Medulla oblongata (tissue), 1 donor: ENCODE measurements around the gene SAMD4A.

Experiments used
- DNase-seq: peaks from one replicate; pipeline ENCODE4 v3.0.0-alpha.2; 2015; ENCODE audit errors: extremely low spot score

Gene SAMD4A

DNA sequence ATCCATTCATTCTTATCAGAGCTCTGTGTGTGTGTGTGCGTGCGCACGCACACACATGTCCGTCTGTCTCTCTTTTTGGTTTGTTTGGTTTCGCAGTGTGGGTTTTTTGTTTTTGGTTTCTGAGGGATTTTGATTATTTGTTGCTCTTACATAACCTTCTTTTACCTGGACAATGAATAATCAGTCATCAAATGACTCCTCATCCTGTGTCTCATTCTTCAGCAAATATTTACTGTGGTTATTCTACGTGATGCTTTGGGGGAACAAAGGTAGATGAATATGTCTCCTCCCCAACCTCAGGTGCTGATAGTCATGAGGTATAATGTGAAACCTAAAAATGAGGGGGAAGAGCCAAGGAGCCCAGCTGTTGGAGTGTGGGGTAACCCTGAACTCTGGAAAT lies 92.4 kb downstream of the SAMD4A start:
- DNase-seq, result no peak

DNA sequence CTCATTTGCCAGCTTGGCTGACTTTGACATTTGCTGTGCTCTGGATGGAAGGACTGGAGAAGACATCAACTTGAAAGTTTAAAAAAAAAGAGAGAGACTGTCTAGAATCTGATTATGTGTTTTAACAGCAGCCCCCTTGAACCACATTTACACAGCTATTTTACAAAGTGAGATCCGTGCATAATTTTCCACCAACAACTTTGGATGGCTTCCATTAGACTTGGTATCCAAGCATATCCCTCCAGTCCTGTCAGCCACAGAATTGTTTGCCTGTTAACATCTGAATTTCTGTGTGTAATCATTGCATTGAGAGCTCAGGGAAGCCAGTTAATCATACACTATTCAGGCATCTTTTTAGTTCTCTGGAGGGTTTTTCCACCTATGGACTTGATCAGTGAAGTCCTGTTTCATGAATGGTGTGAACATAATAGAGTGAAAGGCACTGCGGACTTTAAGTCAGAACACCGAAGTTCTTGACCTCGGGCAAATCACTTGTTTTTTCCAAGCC lies 93.7 kb downstream of the SAMD4A start:
- DNase-seq, result no peak

DNA sequence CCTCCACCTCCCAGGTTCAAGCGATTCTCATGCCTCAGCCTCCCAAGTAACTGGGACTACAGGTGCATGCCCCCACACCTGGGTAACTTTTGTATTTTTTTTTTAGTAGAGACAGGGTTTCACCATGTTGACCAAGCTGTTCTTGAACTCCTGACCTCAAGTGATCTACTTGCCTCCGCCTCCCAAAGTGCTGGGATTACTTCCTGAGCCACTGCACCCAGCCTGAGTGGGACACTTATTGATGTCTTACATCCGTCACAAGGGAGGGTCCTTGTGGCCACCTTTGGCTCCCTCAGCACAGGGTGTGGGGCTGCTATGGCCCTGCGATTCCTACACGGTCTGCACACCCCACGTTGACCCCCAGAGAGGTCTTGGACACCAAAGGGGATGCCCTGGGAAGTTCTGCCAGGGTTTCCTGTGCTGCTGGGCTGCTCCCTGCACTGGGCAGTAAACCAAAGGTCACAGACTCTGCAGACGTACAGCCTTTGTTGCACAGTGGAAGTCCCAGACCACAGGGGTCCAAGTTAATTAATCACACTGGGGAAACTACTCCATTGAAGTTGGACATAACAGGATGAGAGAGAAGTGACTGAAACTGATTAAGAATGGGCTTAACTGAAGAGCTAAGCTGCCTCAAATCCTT lies 95.7 kb downstream of the SAMD4A start:
- DNase-seq, result no peak

DNA sequence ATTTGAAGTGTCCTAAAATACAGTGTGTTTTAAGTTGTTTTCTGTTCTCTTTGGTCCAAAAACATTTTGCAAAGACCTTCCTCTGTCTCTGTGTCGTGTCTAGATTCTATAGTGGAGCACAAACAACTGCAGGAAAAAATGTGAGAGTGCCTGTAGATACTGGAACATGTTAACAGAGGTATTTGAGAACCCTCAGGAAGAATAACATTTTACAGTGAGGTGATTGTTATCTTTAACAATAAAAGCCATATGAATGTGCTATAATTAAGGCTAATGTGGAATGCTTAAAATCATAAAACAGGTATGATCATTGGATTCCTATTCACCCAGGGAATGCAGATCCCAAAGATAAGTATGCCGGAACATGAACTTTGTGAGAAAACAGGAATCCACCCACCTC lies 98.0 kb downstream of the SAMD4A start:
- no peak for DNase-seq

DNA sequence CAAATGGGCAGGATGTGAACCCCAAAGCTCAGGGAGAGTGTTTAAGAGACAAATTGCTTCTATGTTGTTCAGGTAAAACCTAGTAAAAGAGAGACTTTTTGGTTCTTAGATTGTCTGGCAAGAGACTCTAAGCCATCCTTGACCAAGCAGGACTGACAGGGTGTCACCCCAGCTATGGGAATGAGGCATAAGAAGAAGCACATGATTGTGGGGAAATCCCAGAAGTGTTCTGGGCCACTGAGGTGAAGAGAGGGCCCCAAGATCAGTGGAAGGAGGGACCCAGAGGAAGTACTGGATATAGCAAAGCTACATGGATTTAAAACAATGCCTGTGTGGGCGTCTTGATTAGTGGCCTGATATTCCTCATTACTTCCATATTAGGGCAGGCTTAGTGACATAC lies 99.0 kb downstream of the SAMD4A start:
- DNase-seq, result no peak

DNA sequence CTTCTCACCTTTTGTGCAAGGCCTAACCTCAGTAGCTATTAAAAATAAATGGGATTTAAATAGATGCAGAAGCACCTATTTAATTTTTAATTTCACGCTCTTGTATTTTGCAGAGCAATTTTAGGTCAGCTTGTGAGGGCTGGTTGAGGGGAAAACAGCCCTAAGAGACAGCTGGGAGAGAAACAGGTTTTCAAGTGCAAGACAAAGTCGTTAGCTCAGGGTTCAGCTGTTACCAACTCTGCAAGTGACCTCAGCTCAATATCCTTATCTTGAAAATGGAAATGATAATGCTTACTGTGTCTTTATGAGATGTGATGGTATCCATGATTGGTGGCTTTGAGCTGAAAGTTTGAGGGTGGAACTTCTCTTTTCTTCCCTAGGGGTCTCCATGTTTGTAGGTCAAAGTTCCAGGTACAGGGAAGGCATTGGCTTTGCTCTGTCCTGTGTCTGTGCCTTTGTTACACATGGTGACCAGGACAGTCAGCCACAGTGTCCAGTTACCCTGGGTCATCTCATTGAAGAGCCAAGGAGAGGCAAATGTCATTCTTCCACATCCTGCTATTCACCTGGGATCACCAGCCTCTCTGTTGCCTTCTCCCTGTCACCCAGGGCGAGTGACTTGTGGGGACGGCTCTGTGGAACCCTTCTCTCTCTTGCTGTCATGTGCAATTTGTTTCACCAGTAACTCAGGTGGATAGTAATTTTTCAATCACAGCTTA lies 100.3 kb downstream of the SAMD4A start:
- no peak for DNase-seq

DNA sequence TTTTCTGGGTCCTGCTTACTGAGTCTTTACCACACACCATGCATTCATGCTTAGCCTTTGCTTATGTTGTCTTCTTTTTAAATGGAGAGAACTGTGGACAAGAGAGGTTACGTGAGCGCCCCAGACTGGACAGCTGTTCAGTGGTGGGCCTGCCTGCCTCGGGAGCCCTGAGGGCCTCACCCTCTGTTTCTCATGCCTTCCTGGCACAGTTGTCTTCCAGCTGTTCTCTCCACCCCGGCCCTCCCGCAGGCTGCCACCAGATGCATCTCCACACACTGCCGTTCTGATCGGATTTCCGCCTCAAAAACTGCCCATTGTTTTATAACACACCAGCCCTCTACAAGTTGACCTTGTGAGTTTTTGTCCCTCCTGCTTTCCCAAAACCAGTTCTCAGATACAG lies 100.8 kb downstream of the SAMD4A start:
- no peak for DNase-seq

DNA sequence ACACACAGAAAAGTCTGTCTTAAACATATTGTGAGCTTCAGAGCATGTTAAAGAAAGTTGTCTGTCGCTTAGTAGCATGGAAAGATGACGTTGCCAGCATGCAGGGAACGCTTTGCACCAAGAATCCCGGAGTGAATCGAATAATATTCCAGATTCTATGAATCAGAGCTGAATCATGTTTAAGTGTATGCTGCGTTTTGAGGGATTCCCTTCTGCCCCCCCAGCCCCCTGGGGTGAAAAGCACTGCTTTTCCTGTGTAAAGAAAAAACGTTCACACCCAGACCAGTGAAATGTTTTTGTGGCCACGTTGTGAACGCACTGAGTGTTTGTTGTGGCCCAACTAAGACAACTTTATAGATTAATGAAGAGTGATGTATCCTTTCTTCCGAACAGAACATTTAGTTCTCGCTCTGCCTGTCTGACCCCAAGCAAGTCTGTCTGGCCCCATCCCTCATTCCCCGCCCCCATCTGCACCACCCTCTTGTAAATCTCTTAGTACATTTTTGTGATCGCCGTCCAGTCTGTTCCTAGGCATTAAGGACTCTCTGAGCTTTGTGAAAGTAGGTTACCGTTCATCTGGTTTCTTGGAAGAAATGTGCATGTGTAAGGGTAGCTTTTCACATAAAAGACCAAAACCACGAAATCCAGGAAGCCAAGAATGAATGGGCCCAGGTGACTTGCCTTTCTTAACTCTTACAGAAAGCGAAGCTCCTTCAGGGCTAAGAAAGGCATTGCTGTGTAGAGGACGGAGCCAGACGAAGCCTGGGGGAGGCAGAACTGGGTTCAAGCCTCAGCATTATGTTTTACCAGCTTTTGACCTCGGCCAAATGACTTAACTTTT lies 103.0 kb downstream of the SAMD4A start:
- no peak for DNase-seq

DNA sequence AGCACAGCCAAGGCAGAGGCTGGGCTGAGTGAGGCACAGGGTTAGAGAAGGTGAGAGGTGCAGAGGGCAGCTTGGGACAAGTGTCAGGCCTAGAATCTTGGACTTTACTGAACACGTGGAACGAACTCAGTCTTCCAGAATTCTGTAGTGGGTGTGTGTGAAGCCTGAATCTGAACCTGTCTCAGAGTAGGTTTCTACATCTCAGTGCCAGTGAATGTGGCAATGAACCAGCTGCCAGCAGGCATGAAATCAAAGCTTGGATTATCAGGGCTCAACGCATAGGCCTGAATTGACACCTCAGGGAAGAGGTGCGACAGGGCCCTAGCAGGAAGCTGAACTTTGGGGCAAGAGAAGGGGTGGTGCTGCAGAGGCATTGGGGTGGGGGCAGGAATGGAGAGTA lies 104.6 kb downstream of the SAMD4A start:
- DNase-seq, result no peak

DNA sequence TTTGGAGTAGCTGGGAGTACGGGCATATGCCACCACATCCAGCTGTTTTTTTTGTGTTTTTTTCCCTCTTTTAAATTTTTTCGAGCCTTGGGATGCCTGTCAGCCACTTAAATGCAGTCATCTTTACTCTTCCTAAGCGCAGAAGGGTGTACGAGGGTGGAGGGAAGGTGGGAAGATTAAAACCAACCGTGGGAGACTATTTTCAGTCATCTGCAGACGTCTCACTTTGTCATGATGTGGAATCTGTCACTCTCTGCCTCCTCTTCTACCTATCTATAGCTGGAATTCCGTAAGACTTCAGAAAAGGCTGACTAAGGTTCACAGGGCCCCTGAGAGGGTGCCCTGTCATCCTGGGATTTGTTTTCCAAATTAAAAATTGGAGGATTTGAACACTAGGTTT lies 105.3 kb downstream of the SAMD4A start:
- no peak for DNase-seq

DNA sequence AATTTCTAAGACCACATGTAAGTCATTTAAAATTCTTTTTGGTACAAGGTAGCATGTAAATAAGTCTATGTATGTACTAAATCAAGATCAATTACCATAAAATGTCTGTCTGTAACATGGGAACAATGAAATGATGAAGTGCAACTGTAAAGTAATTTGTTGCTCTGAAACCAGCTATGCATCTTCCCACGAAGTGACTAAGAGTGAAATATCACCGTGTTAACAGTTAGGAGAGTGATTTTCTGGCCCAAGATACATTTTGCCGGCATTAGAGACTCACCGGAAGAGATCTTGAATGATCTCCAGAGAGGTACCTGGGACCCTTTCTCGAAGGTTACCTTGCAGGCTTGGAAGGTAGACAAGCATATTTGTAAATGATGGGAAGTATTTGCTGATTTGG lies 105.8 kb downstream of the SAMD4A start:
- no peak for DNase-seq

DNA sequence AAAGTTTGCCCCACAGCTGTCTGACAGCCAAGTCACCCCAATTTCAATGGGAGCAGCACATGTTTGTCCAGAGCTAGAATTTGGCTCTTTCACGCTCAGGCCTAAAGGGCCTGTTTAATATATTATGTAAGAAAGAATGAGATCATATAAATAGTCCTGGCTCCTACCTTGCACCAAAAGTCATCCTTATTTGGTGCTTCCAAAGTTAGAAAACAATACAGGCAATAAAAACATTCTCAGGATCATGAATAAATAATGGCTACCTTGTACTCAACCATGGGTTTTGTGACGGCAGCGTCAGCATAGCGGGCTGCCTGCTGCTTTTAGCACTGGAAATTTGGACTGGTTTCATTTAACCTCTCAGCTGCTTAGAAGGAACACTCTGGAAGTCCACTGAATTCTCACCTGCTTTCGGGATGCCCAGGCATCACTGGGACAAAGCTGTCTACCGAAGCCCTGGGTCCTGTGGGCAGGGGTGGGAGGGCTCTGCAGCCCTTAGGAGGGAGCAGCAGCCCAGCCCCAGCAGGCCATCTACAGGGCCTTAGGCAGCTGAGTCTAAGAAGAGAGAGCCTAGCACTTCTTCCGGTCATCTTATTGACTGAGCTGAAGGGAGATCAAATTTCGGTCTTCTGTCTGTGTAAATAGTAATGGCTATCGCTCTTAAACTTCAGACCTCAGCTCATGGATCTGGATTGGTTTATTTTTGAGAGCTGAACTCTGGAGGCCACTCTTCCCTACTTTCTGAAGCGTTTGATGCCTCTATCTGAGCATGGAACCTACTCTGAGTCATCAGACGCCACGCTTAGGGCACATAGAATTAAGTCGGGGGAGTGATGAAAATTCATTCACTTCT lies 106.5 kb downstream of the SAMD4A start:
- no peak for DNase-seq

DNA sequence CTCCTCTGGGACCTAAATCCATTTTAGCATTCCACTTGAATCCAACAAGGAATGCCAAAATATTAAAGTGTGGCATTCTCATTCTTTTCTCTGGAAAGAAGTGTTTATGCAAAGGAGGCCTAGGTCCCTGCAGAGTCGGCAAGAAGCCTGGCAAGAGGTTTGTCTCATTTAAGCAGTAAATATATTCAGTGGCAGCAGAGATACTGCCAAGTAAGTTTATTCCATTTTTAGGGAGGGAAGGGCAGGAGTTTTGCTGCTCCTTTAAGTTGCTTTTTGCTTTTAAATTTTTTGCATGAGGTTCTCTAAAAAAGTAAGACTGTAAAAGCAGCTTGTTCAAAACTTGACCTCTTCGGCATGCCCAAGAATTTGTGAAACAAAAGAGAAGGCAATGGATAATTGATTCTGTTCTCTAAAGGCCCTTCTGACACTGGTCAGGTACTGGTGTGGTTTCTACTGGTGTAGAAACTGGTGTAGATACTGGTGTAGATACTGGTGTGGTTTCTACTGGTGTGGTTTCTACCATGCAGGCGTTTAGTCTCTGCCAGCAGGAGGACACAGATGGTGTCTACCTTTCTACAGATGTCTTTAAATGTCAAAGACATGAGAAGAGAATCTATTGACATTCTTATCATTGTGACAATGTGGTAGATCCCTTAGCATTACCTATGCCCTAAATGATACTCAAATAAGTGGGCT lies 107.3 kb downstream of the SAMD4A start:
- DNase-seq, result no peak

DNA sequence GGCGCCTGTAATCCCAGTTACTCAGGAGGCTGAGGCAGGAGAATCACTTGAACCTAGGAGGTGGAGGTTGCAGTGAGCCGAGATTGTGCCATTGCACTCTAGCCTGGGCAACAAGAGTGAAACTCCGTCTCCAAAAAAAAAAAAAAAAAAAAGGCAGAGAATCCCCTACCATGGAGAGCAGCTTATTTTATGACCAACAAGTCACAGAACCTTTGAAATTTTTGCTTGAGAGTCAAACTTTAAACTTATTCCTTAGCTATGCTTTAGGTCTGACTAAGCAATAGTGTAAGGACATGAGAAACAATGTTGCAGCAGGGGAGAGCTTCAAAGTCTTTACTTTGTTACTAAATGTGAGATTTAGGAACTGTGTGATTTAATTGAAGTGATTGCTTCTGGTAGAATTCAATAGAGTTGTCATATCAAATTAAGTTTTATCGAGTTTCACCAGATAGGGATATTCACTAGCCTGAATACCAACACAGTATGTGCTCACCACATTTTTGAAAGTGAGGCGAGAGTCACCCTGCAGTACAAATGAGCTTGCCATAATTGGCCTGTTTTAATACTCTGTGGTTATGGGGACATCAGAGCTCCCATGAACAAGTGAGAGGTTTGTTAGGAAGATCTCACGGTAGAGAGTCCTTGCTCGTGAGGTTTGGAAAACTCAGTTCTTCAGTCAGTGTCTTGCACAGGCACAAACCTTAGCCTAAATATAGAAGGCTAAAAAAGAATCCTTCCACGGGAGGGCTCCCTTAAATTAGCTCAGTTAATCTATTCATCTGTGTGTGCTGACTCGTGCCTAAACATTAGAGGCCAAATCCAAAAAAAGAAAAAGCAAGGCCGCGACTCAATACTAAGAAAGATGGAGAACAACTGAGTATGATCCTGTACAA lies 108.6 kb downstream of the SAMD4A start:
- DNase-seq, result no peak

DNA sequence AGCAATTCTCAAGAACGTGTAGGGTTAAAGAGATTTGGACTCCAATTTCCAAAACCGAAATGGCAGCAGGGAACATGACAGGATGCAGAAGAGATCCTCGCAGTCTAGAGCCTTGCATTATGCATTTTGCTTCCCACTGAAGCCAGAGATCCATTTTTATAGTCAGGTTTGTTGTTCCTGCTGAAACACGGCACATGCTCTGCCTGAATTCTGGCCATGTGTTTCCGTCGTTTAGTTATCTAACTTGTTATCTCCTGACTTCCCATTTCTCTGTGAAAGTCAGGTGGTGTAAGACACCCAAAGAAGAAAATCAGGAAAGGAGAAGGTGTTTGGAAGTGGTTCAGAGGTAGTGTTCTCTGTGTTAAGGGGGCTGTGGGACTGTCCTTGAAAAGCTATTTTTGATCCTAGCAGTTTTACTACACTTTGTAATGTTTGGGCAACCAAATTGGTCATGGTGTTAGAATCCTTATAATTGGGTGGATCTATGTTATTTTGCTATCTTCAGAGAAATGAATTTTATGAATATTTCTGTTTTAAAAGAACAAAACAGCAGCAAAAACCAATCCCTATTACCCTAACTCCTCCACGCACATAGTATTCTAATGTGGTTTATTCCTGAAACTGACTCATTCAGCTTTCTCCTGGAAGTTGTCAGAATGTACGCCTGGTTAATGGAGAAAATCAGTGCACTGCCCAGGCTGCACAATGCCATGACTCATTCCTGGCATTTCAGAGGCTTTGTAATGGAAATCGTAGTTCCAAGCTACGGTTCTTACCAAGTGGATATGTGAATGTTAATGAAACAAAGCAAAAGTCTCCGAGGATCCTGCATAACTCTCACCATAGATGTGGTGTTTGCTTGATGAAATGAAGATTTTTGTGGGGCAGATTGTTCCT lies 110.1 kb downstream of the SAMD4A start:
- DNase-seq, result peak; percentile 88

DNA sequence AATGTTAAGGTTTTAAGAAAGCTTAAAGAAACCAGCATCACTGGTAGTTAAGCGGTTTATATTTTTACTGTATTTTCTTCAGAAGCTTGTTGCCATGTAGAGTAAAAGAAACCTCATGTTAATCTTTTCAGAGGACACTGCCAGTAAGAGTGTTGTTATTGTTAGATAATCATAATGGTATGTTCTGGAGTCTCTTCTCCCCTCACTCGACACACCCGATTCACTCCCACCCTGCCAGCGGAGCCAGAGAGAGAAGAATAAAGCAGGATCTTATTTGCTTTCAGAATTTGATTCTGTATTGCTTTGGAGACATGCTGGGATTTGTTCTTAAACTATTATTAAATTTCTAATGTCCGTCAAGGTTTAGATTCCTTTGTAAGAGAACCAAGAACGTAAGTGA lies 113.7 kb downstream of the SAMD4A start:
- no peak for DNase-seq

DNA sequence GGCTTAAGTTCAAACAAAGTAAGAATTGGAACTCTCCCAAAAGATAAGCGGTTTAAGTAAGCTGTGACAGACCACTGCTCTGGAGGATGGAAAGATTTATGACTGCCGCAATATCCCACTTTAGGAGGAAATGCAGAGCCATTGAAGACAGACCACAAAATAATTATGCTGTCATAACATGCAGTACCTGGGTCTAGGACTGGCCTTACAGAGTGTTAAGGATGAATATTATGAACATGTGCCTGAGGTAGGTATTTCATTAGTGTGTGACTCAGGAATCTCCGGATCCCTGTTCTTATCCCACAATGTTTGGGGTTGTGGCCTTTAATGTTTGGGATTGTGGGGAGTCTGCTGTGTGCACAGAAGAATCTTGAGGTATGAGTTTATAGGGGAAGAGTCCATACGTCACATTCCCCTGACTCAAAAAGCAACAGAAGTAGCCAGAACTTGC lies 114.9 kb downstream of the SAMD4A start:
- no peak for DNase-seq

DNA sequence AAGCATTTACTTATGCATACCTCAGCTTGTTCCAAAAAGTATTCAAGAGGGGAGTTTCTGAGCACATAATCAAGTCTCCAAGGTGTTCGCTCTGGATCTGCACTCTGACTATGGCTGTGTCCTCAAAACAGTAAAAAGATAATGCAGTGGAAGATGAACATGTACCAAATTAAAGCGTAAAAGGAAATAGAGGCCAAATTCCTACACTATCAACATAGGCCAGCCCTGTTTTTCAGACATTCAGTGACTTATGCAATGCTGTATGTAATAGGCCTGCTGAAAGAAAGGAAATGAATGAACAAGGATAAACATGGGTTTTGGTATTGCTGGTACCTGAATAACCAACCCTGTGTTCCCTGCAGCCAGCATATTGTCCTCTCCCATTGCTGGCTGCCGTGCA lies 115.7 kb downstream of the SAMD4A start:
- DNase-seq, result no peak
